GM04503 (cell line): ENCODE results near the gene C6orf136.
"Not testable (repeated sequence)": the region's sequence is repeated elsewhere in the genome, so short reads cannot be mapped to it uniquely, and the experiment has no call there.

Source experiments
- DNase-seq: peaks from one replicate; pipeline ENCODE4 v3.0.0-alpha.2; 2012; ENCODE audit warnings: low read depth

Gene C6orf136

GRCh38 chr6:30657922-30658321 lies 11.0 kb downstream of the C6orf136 start:
- not testable (repeated sequence) for DNase-seq

- DNase-seq: no peak
Measured at GRCh38 chr6:30664994-30665767, 18.2 kb downstream of the C6orf136 start.

- not testable (repeated sequence) for DNase-seq
Measured at GRCh38 chr6:30666300-30666699, 19.4 kb downstream of the C6orf136 start.

DNA sequence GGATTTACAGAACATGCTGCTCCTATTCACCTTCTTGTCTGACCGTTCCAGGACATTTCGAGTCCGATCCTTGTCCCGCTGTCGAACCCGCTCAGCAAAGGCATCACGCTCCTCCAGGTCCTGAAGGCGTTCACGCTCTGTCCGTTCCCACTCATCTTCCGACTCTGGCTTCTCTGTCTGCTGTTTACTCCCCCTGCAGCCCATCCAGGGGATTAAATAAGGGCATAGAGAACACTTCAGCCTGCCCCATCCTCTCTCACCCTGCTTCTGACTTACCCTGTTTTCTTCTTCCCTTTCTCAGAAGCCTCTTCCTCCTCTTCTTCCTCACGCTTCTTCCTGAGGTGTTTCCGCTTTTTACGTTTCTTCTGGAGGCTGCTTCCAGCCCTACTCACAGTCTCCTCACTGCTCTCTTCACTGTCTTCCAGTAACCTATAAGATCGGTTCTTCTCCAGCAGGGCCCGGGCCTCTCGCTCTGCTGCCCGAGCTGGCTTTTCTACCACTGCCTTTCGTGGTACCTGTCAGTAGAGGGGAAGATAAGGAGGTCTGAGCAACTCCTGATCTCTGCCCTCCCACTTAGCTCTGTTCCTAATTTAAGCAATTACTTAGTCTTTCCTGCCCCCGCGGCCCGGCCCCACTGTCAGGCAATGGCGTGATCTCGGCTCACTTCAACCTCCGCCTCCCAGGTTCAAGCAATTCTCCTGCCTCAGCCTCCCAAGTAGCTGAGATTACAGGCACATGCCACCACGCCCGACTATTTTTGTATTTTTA lies 24.0 kb downstream of the C6orf136 start:
- no peak for DNase-seq

DNA sequence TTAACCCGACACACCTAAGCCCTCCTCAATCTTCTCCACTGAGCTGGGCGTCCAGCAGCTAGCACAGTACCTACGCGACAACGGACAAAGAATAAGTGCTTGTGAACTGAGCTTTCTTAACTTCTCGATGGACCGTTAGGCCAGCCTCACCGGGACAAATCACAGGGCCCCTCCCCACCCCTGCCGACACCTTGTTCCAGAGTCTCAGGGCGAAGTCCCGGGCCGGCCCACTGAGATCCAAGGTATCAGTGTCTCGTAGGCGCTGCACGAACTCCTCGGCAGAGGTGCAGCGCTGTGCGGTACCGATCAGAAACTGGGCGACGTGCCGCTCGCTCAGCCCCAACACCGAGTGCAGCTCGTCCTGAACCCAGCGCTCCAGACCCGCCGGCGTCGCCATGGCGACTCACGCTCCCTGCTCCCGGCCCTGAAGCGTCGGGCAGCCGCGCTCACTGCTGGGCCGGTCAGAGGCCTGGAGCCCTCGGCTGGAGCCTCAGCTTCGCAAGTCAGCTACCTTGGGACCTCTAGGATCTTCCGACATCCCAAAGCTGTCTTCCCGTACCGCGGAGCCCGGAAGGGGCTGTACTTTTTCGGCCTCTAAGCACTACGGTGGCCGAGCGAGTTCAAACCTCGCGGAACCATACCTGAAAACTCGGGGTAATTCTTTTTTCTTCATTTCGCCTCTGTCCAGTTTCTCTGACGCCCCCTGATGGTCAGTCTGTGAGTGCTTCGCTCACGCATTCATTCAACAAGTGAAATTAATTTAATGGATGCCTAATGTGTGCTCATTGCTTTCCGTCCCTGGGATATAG lies 25.7 kb downstream of the C6orf136 start, which contains the start of gene DHX16:
DHX16 (minus strand) TSS at position 562 of the 809 bp plus-strand sequence; CDS start at position 397, 165 bp downstream.
- peak; percentile 93 for DNase-seq

GRCh38 chr6:30676660-30677285 lies 29.8 kb downstream of the C6orf136 start:
- no peak for DNase-seq

- DNase-seq: no peak
Measured at GRCh38 chr6:30678964-30679726, 32.2 kb downstream of the C6orf136 start.

- DNase-seq: no peak
Measured at GRCh38 chr6:30679765-30680535, 33.0 kb downstream of the C6orf136 start.

GRCh38 chr6:30681766-30682142 lies 34.8 kb downstream of the C6orf136 start:
- DNase-seq: no peak

DNA sequence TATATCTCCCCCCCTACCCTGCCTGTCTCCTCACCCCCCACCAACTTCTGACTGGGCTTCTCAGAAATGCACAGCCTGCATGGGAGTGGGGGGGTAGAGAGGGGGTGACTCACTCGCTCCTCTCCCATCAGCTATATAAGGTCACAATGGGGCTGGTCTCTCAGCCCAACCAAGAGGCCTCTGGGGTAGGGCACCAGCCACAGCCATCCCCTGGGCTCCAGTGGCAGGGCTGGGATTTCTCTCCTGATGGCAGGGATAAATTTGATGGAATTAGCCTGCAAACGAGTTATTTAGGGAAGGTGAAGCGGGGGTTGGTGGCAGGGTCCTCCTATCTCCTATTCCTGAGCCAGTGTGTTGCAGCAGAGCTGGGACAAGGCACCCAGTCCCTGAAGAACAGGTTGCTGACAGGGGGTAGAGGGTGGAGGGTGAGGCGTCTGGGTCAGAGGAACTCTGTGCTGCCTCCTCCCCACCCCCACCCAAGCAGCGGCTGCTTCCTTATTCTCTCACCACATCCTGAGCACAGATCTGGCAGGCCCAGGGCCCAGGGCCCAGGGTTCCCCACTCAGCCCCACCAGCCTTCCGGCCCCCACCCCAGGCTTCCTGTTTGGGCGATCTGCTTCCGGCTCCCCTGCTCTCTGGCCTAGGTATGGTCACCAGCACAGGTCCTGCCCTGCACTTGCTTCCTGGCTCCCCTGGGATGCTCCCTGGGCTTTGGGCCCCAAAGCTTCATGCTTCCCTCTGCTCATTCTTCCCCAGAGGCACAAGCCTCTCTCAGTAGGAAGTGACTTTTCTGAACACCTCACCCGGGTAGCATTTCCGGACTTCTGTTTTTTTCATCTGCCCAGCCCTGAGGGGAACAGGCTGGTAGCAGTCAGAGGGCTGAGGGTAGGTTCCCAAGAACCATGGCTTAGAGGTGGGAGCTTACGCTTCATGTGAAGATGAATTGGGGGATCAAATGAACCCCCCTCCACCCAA lies 35.5 kb downstream of the C6orf136 start:
- DNase-seq: peak; percentile 76

DNA sequence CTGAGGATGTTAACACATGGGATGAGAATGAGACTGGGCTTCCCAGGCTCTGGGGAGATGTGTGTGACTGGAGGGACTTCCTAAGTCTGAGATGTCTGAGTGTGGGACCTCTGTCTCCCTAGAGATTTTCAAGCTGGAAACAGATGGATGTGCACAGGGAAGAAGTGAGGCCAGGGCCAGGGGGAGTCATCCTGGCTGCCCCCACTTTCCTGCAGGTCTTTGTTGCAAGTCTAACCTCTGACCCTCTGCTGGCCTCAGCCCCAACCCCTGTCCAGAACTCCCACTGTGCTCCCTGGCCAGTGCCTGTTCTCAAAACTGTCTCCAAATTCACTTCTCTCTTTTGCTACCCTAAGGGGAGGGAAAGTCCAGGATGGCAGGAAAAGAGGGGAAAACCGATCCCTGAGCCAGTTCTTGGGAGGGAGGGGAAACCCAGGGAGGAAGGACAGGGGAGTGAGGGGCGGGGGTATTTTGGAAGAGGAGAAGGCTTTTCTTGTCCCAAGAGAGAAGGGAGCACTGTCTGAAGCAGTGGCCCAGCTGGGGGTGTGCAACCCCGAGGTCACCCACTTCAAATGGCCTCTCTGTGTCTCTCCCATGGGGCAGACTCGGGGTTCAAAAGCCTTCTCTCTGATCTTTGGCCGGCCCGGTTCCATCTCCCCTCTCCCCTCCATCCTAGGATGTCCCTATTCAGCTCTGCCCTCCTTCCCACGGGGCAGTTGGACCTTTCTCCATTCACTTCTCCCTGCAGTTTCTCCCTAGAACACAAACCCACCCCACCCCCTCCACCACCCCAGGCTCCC lies 36.4 kb downstream of the C6orf136 start:
- no peak for DNase-seq

GRCh38 chr6:30683980-30684338 lies 37.0 kb downstream of the C6orf136 start:
- no peak for DNase-seq

DNA sequence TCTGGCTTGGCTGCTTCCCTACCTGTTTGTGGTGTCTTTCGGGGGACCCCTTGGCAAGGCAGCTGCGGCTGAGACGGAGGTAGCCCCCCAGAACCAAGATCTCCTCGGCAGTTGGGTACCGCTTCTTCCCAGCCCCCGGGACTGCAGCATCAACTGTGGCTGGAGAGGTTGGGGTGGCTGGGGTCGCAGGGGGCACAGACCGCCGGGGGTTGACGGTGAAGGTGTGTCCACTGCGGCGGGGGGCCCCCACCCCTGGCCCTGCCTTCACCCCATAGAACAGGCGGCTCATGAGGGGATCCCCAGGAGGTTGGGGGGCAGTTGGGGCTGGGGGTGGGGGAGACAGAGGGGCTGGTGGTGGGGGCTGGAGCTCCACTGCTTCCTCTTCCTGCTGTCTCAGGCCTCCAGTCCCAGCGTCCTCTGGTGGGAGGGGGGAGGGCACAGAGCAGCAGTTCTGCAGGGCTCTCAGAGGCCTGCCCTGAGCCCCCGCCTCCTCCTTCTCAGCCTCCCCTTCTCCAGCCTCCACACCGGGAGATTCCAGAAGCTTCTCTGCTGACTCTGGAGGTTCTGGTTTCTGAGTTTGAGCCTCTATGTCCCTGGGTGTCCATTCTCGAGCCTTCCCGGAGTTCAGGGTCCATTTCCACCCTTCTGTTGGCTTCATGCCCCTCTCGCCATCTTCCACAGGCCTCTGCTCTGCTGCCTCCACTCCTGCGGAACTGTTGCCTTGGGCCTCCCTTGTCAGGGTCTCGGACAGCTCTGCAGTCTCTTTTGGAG lies 37.6 kb downstream of the C6orf136 start:
- DNase-seq: no peak

DNA sequence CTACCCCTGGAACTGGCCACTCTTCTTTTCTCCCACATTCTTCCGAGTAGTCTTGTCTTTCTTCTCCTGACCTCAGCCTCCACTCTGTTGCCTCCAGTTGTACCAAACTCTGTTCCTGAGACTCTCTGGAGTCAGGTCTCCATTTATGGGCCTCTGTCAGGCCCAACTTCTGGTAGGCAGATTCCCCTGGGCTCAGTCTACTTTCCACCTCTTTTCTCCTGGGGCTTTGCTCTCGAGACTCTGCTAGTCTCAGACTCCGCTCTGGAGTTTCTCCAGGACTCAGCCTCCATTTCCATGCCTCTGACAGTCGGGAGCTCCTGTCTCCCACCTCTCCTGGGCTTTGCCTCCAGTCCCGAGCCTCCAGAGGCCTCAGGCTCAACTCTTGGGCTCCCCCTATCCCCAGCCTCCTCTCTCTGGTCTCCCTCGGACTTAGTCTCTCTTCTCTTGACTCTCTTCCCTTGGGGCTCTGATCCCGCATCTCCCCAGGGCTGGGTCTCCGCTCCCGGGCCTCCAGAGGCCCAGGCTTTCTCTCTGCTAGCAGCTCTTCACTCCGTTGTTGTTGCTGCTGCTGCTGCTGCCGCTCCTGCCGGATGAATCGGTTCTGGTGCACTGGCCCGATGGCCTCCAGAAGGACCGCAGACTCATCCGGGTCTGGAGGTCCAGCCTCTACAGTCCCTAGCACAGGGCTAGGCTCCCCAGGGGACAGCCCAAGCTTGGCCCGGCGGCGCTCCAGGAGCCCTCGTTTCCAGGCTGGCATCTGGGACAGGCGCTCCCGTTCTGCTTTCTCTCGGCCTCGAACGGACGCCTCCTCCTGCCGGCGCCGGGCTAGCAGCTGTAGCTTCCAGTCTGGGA lies 38.5 kb downstream of the C6orf136 start:
- DNase-seq: no peak

DNA sequence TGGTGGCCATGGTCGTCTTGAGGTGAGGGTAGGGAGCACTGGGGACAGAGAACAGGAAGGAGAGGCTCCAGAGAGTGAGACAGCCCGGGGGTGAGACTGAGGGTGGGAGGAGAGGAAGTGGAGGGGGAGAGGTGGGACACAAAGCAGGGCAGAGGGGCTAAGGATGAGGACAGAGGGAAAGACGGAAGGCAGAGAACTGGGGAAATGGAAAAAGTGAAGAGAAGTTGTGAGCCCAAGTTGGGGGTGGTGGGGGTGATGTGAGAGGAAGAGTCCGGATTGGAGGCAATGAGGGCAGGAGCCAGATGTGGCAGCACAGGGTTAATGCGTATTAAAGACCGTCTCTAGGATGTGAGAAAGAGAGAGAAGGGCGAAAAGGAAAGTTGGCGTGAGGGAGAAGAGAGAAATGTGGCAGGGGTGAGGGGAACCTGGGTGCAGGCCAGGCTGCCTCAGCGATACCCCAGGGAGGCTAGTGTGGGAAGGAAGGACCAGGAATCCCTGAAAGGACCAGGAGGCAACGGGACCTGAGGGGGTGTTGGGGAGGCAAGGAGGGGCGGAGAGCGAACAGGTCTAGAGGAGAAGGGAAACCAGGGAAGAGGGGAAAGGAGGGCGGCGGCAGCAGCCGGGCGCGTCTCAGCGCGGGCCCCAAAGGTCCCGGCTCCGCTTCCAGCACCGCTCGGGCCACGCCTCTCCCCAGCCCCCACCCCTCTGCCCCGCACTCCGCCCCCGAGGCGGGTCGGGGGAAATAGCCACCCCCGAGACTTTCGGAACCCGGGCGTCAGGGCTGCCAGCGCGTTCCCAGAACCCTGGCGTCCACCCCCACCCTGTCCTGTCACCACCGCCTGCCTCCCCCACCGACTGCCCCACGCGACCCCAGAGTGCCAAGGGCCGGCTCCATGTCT lies 39.3 kb downstream of the C6orf136 start, which contains the start of gene PPP1R18:
PPP1R18 (minus strand) TSS at position 637 of the 899 bp plus-strand sequence; CDS start at position 10, 627 bp downstream.
- no peak for DNase-seq
